H9 (cell line): ENCODE data around the gene FANCE. TPM values are rescaled to one million over a fixed set of nuclear protein-coding genes. Genes with fewer than 3 reads are reported as not detected.

Experiments
- DNase-seq: peaks from one replicate; pipeline ENCODE4 v3.0.0-alpha.2; 2017
- H2AFZ ChIP-seq: one replicate; pipeline ENCODE4 v1.6.1; 2013; ENCODE audit warnings: mild to moderate bottlenecking, low read length, control low read depth, moderate library complexity
- H2AK5ac ChIP-seq: 2 replicates; pipeline ENCODE4 v1.6.1; 2013; ENCODE audit warnings: low read length, control low read depth, mixed read lengths; ENCODE audit not compliant: insufficient read length
- H2BK120ac ChIP-seq: one replicate; pipeline ENCODE4 v1.6.1; 2013; ENCODE audit warnings: low read depth, mild to moderate bottlenecking, low read length, control low read depth, inconsistent platforms; ENCODE audit not compliant: poor library complexity, severe bottlenecking
- H2BK12ac ChIP-seq: 2 replicates; pipeline ENCODE4 v1.6.1; 2013; ENCODE audit warnings: low read length, control low read depth, mixed read lengths, low read depth; ENCODE audit not compliant: insufficient read length
- H2BK15ac ChIP-seq: 2 replicates; pipeline ENCODE4 v1.6.1; 2013; ENCODE audit warnings: low read depth, low read length, control low read depth
- H2BK20ac ChIP-seq: one replicate; pipeline ENCODE4 v1.6.1; 2013; ENCODE audit warnings: low read depth, mild to moderate bottlenecking, low read length, control low read depth, inconsistent platforms; ENCODE audit not compliant: poor library complexity, severe bottlenecking
- H2BK5ac ChIP-seq: 2 replicates; pipeline ENCODE4 v1.6.1; 2013; ENCODE audit warnings: low read length, control low read depth, mixed read lengths; ENCODE audit not compliant: insufficient read length
- H3K14ac ChIP-seq: 2 replicates; pipeline ENCODE4 v1.6.1; 2013; ENCODE audit warnings: low read length, control low read depth; ENCODE audit not compliant: insufficient read depth
- H3K18ac ChIP-seq: 2 replicates; pipeline ENCODE4 v1.6.1; 2013; ENCODE audit warnings: low read depth, mild to moderate bottlenecking, mixed read lengths, low read length, control low read depth; ENCODE audit not compliant: insufficient read length
- H3K23ac ChIP-seq: 2 replicates; pipeline ENCODE4 v1.6.1; 2013; ENCODE audit warnings: low read length, control low read depth, mixed read lengths, low read depth; ENCODE audit not compliant: insufficient read length
- H3K23me2 ChIP-seq: 2 replicates; pipeline ENCODE4 v1.6.1; 2013; ENCODE audit warnings: low read depth, mild to moderate bottlenecking, mixed read lengths, low read length, control low read depth; ENCODE audit not compliant: insufficient read length, poor library complexity, severe bottlenecking
- H3K27ac ChIP-seq: 2 replicates; pipeline ENCODE4 v1.5.1; 2013; ENCODE audit warnings: low read length, control low read depth, mixed read lengths, low read depth; ENCODE audit not compliant: insufficient read length
- H3K27me3 ChIP-seq: 2 replicates; pipeline ENCODE4 v1.6.1; 2013; ENCODE audit warnings: low read length, control low read depth, inconsistent platforms; ENCODE audit not compliant: insufficient read depth
- H3K4ac ChIP-seq: 2 replicates; pipeline ENCODE4 v1.6.1; 2013; ENCODE audit warnings: low read depth, mild to moderate bottlenecking, control low read depth, inconsistent platforms, low read length, moderate library complexity
- H3K4me1 ChIP-seq: 2 replicates; pipeline ENCODE4 v1.6.1; 2013; ENCODE audit warnings: low read length, control low read depth, inconsistent platforms; ENCODE audit not compliant: insufficient read depth
- H3K4me2 ChIP-seq: 2 replicates; pipeline ENCODE4 v1.6.1; 2013; ENCODE audit warnings: low read length, control low read depth, mixed read lengths; ENCODE audit not compliant: insufficient read length, insufficient read depth
- H3K56ac ChIP-seq: 2 replicates; pipeline ENCODE4 v1.6.1; 2013; ENCODE audit warnings: low read depth, mild to moderate bottlenecking, mixed read lengths, low read length, control low read depth; ENCODE audit not compliant: insufficient read length
- H3K79me1 ChIP-seq: 2 replicates; pipeline ENCODE4 v1.6.1; 2013; ENCODE audit warnings: low read depth, mild to moderate bottlenecking, moderate library complexity, low read length, control low read depth, inconsistent platforms; ENCODE audit not compliant: insufficient read depth, poor library complexity, severe bottlenecking
- H3K79me2 ChIP-seq: 2 replicates; pipeline ENCODE4 v1.6.1; 2013; ENCODE audit warnings: low read length, control low read depth, inconsistent platforms; ENCODE audit not compliant: insufficient read depth
- H3K9ac ChIP-seq: 2 replicates; pipeline ENCODE4 v1.6.1; 2013; ENCODE audit warnings: low read length, control low read depth, mixed read lengths; ENCODE audit not compliant: insufficient read length; ENCODE audit errors: extremely low read depth
- H3K9me3 ChIP-seq: one replicate; pipeline ENCODE4 v1.6.1; 2013; ENCODE audit warnings: low read depth, low read length, inconsistent platforms; ENCODE audit not compliant: control insufficient read depth
- H3T11ph ChIP-seq: one replicate; pipeline ENCODE4 v1.6.1; 2013; ENCODE audit warnings: mild to moderate bottlenecking, low read length, control low read depth, inconsistent platforms
- H4K20me1 ChIP-seq: one replicate; pipeline ENCODE4 v1.6.1; 2013; ENCODE audit not compliant: control insufficient read depth, insufficient read length, insufficient read depth
- H4K5ac ChIP-seq: 2 replicates; pipeline ENCODE4 v1.6.1; 2013; ENCODE audit warnings: low read depth, mild to moderate bottlenecking, mixed read lengths, low read length, control low read depth; ENCODE audit not compliant: insufficient read length
- H4K8ac ChIP-seq: replicated peaks from 2 replicates; pipeline ENCODE4 v1.6.1; 2013; ENCODE audit warnings: low read length, control low read depth, mixed read lengths, low read depth; ENCODE audit not compliant: insufficient read length
- H4K91ac ChIP-seq: 2 replicates; pipeline ENCODE4 v1.6.1; 2013; ENCODE audit warnings: low read depth, mild to moderate bottlenecking, moderate library complexity, mixed read lengths, low read length, control low read depth; ENCODE audit not compliant: insufficient read length
- H3K27ac Mint-ChIP-seq, 3 experiments: 2 replicates in 2 of 3; 3 replicates in 1 of 3; pipeline ENCODE4 v1.8.0; 2020 to 2021; ENCODE audit warnings: mixed read lengths in 3 of 3, mild to moderate bottlenecking in 1 of 3, moderate library complexity in 1 of 3
- H3K27me3 Mint-ChIP-seq: 2 replicates; pipeline ENCODE4 v1.8.0; 2021; ENCODE audit warnings: low read depth, mild to moderate bottlenecking, moderate library complexity, mixed read lengths
- H3K36me3 Mint-ChIP-seq, 3 experiments: 2 replicates in 2 of 3; 3 replicates in 1 of 3; pipeline ENCODE4 v1.8.0; 2020 to 2021; ENCODE audit warnings: low read depth in 3 of 3, mixed read lengths in 3 of 3; ENCODE audit not compliant: insufficient read depth in 1 of 3
- H3K4me1 Mint-ChIP-seq, 2 experiments: 2 replicates each; pipeline ENCODE4 v1.8.0; 2020; ENCODE audit warnings: mixed read lengths in 2 of 2
- H3K4me3 Mint-ChIP-seq, 2 experiments: 2 replicates in 1 of 2; 3 replicates in 1 of 2; pipeline ENCODE4 v1.8.0; 2020 to 2021; ENCODE audit warnings: mild to moderate bottlenecking in 2 of 2, mixed read lengths in 2 of 2, moderate library complexity in 1 of 2
- H3K9me3 Mint-ChIP-seq, 2 experiments: 2 replicates in 1 of 2; 3 replicates in 1 of 2; pipeline ENCODE4 v1.8.0; 2020; ENCODE audit warnings: mild to moderate bottlenecking in 2 of 2, mixed read lengths in 2 of 2, moderate library complexity in 1 of 2
- CTCF ChIP-seq: fragments of 200-600 bp; sonication (generic); conservative IDR thresholded peaks from 3 replicates; pipeline ENCODE4 v1.8.0; 2021; ENCODE audit warnings: antibody characterized with exemption, mild to moderate bottlenecking
- WGBS: extraction: QIAGEN DNeasy Blood & Tissue Kit; methylation state at CpG from one replicate; pipeline ENCODE4 v1.1.7; 2013; ENCODE audit warnings: missing lambda C conversion rate, low lambda C conversion rate, mixed read lengths; ENCODE audit not compliant: insufficient read length; ENCODE audit errors: extremely low coverage; 5-methylcytosine and 5-hydroxymethylcytosine counted together
- total RNA-seq: library from RNA; stranded (reverse); gene quantifications from 2 replicates; pipeline ENCODE4 v1.2.1, GENCODE V29; 2021

The FANCE gene
- total RNA-seq, 1 experiment from 2014 or later = 8.4 TPM

DNA sequence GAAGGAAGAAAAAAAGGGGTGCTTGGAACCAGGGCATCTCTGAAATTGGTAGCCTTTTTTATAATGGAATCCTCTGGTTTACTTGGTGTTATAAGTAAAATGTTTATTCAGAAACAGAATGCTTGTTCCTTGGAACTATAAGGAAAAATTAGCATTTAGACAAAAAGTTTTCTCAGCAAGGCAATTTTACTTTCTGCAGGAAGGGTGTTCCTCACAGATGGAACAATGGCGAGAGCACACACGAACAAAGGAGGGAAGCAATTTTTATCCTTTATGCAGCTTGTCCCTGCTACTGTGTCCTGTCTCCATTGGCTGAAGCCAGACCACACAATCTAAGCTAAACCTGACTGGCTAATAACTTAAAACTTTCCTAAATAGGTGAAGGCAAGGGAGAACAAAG, 22.7 kb upstream of the FANCE start:
- H3K4me1 Mint-ChIP-seq = peaks cover 21 to 41% of the 10 kb centered on the region in 2 experiments
- H3K18ac ChIP-seq = no peak overlapping the region
- no peak overlapping the region for H3K23ac ChIP-seq
- H3K79me1 ChIP-seq = no peaks in the 10 kb centered on the region
- no peak overlapping the region for H3K4me2 ChIP-seq
- no peak overlapping the region for H2BK20ac ChIP-seq
- no peak overlapping the region for H2BK15ac ChIP-seq
- no peak overlapping the region for H2AK5ac ChIP-seq
- no peak overlapping the region for H3K4ac ChIP-seq
- H3K23me2 ChIP-seq = no peaks in the 10 kb centered on the region
- H3T11ph ChIP-seq = no peak overlapping the region
- H2BK120ac ChIP-seq = no peak overlapping the region
- H3K27ac ChIP-seq = no peak overlapping the region
- no peak overlapping the region for H2AFZ ChIP-seq
- TF ChIP-seq CTCF = no peak
- H3K9me3 Mint-ChIP-seq = peaks cover 8 to 11% of the 10 kb centered on the region in 2 experiments; a peak in 4 of 5 replicates
- H3K4me3 Mint-ChIP-seq = no peak overlapping the region
- H3K56ac ChIP-seq = no peak overlapping the region
- H2BK5ac ChIP-seq = no peak overlapping the region
- no peak for DNase-seq
- H3K27me3 Mint-ChIP-seq = no peaks in the 10 kb centered on the region; the same call in 1 of the 2 replicates
- no peak overlapping the region for H3K27ac Mint-ChIP-seq
- no peak overlapping the region for H4K5ac ChIP-seq
- no peaks in the 10 kb centered on the region for H4K20me1 ChIP-seq
- H3K79me2 ChIP-seq = no peaks in the 10 kb centered on the region
- peaks cover 5% of the 10 kb centered on the region for H3K9me3 ChIP-seq
- peaks cover 16 to 29% (median 22%) of the 10 kb centered on the region in 3 experiments for H3K36me3 Mint-ChIP-seq
- no peaks in the 10 kb centered on the region for H3K27me3 ChIP-seq
- no peak overlapping the region for H3K14ac ChIP-seq
- H3K4me1 ChIP-seq = peaks cover 8% of the 10 kb centered on the region; the same call in 1 of the 2 replicates
- no peak overlapping the region for H4K91ac ChIP-seq
- no peak overlapping the region for H4K8ac ChIP-seq
- no peak overlapping the region for H2BK12ac ChIP-seq
- no CpG with 5 or more reads among the region's 2 CpGs for WGBS
- no peak overlapping the region for H3K9ac ChIP-seq
